Upper lobe of right lung (tissue), 1 donor: ENCODE results near the gene SLC23A3. TPM values are rescaled to one million over a fixed set of nuclear protein-coding genes. Genes with fewer than 3 reads are reported as not detected.

Source experiments
- ATAC-seq: fragments of 200-7000 bp; cut with Tn5 transposase; one replicate; pipeline ENCODE4 v1.9.1; 2020; ENCODE audit warnings: mild to moderate bottlenecking, moderate library complexity
- DNase-seq: peaks from one replicate; pipeline ENCODE4 v3.0.0-alpha.2; 2020
- H3K27ac ChIP-seq: fragments of 200-600 bp; one replicate; pipeline ENCODE4 v1.8.0; 2022
- H3K27me3 ChIP-seq: fragments of 200-600 bp; one replicate; pipeline ENCODE4 v1.8.0; 2022; ENCODE audit warnings: mild to moderate bottlenecking
- H3K36me3 ChIP-seq: fragments of 200-600 bp; one replicate; pipeline ENCODE4 v1.8.0; 2022
- H3K4me1 ChIP-seq: fragments of 200-600 bp; one replicate; pipeline ENCODE4 v1.8.0; 2022
- H3K4me3 ChIP-seq: fragments of 200-600 bp; one replicate; pipeline ENCODE4 v1.8.0; 2022; ENCODE audit warnings: mild to moderate bottlenecking
- H3K9me3 ChIP-seq: fragments of 200-600 bp; one replicate; pipeline ENCODE4 v1.8.0; 2022
- CTCF ChIP-seq: fragments of 200-600 bp; IDR thresholded peaks from one replicate; pipeline ENCODE4 v1.8.0; 2022; ENCODE audit warnings: antibody characterized with exemption
- intact Hi-C: fragments of 100-400 bp; cut with DNase I; formaldehyde crosslinking; loops from one replicate; pipeline ENCODE4 v1.11.0; 2022
- total RNA-seq: library from RNA; stranded (reverse); fragmentation: NEBNext Ultra II Directional; extraction: Animal tissue kit (Norgen Biotek cat#: 25700); gene quantifications from one replicate; pipeline ENCODE4 v1.2.1, GENCODE V29; 2021
- donor health status: DM: no; HTN: yes; CAD: no; lungs with severe emphysema.

SLC23A3 gene
- total RNA-seq, 1 donor from 2014 or later, result 3.1 TPM

GRCh38 chr2:219215871-219216534 lies 46.2 kb upstream of the SLC23A3 start:
- ATAC-seq, result no peak
- no peak overlapping the region for H3K27ac ChIP-seq
- intact Hi-C loops, result no loop called here

GRCh38 chr2:219214786-219215185 lies 45.0 kb upstream of the SLC23A3 start:
- no peak for ATAC-seq
- no peaks in the 10 kb centered on the region for H3K27me3 ChIP-seq
- no peak overlapping the region for H3K4me3 ChIP-seq
- intact Hi-C loops, result no loop called here
- no peak for TF ChIP-seq CTCF
- H3K36me3 ChIP-seq, result peaks cover 43% of the 10 kb centered on the region
- DNase-seq, result no peak
- H3K4me1 ChIP-seq, result peaks cover 19% of the 10 kb centered on the region
- no peak overlapping the region for H3K27ac ChIP-seq
- H3K9me3 ChIP-seq, result no peaks in the 10 kb centered on the region

More at GRCh38 chr2:219215871-219216534, 46.2 kb upstream of the SLC23A3 start:
- Histone ChIP-seq H3K4me3 (no peak overlapping the region), H3K27me3 (no peaks in the 10 kb centered on the region), H3K4me1 (peaks cover 21% of the 10 kb centered on the region), H3K9me3 (no peaks in the 10 kb centered on the region), H3K36me3 (peaks cover 46% of the 10 kb centered on the region)
- DNase-seq, result no peak
- no peak for TF ChIP-seq CTCF

- Histone ChIP-seq H3K27me3 (no peaks in the 10 kb centered on the region), H3K9me3 (no peaks in the 10 kb centered on the region), H3K4me1 (peaks cover 12% of the 10 kb centered on the region), H3K27ac (no peak overlapping the region), H3K4me3 (no peak overlapping the region), H3K36me3 (peaks cover 45% of the 10 kb centered on the region)
- DNase-seq (no peak), ATAC-seq (no peak)
- TF ChIP-seq CTCF, result no peak
- intact Hi-C loops, result no loop called here
Measured at GRCh38 chr2:219214141-219214540, 44.3 kb upstream of the SLC23A3 start.

GRCh38 chr2:219213486-219214071 lies 43.8 kb upstream of the SLC23A3 start:
- DNase-seq (no peak), ATAC-seq (no peak)
- no peak overlapping the region for H3K4me3 ChIP-seq
- H3K27me3 ChIP-seq, result no peaks in the 10 kb centered on the region
- intact Hi-C loops, result no loop called here
- no peak for TF ChIP-seq CTCF
- H3K27ac ChIP-seq, result no peak overlapping the region
- H3K9me3 ChIP-seq, result no peaks in the 10 kb centered on the region
- peaks cover 10% of the 10 kb centered on the region for H3K4me1 ChIP-seq
- peaks cover 50% of the 10 kb centered on the region for H3K36me3 ChIP-seq

- TF ChIP-seq CTCF, result no peak
- Histone ChIP-seq H3K4me3 (no peak overlapping the region), H3K9me3 (no peaks in the 10 kb centered on the region), H3K27me3 (no peaks in the 10 kb centered on the region), H3K4me1 (peaks cover 12% of the 10 kb centered on the region), H3K27ac (no peak overlapping the region), H3K36me3 (peaks cover 55% of the 10 kb centered on the region)
- intact Hi-C loops, result no loop called here
- ATAC-seq (no peak), DNase-seq (no peak)
Measured at GRCh38 chr2:219213026-219213415, 43.2 kb upstream of the SLC23A3 start.
